ENCODE results near the gene TMC7. TPM values are rescaled to one million over a fixed set of nuclear protein-coding genes. Genes with fewer than 3 reads are reported as not detected.

The TMC7 gene
- total and polyA plus RNA-seq, 2 donors (not counting 1 experiment from before 2014, with no cell fraction given) = 0.18 to 1.5 TPM

DNA sequence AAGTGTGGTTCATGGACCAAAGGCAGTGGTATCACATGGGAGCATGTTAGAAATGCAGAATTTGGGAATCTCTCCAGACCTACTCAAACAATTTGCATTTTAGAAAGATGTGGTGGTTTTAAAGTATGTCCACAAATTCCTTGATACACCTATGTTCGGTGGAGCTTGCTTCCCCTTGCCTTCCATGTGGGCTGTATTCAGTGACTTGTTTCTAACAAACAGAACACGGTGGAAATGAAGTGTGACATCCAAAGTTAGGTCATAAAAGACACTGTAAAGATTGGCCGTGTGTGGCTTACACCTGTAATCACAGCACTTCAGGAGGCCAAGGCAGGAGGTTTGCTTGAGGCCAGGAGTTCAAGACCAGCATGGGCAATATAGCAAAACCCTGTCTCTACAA, 100.4 kb downstream of the TMC7 start:
- no peak overlapping the region for H2AFZ ChIP-seq (ENCODE audit: low read length)
- no peak overlapping the region for H3K4me3 ChIP-seq (replicated peaks in 1 of 4; ENCODE audit: control extremely low read depth in 1 of 4, insufficient read depth in 1 of 4, low read depth in 3 of 4, low read length in 4 of 4)
- TF ChIP-seq, protein P1, sequence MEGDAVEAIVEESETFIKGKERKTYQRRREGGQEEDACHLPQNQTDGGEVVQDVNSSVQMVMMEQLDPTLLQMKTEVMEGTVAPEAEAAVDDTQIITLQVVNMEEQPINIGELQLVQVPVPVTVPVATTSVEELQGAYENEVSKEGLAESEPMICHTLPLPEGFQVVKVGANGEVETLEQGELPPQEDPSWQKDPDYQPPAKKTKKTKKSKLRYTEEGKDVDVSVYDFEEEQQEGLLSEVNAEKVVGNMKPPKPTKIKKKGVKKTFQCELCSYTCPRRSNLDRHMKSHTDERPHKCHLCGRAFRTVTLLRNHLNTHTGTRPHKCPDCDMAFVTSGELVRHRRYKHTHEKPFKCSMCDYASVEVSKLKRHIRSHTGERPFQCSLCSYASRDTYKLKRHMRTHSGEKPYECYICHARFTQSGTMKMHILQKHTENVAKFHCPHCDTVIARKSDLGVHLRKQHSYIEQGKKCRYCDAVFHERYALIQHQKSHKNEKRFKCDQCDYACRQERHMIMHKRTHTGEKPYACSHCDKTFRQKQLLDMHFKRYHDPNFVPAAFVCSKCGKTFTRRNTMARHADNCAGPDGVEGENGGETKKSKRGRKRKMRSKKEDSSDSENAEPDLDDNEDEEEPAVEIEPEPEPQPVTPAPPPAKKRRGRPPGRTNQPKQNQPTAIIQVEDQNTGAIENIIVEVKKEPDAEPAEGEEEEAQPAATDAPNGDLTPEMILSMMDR (conservative IDR thresholded peaks at IDR 0.05 in 1 of 2, IDR thresholded peaks at IDR 0.05 in 1 of 2; ENCODE audit: low read depth in 1 of 2, low read length in 2 of 2) = no peak
- no peak for TF ChIP-seq EZH2 (IDR thresholded peaks at IDR 0.05; ENCODE audit: low read length, missing control alignments)
- H3K9ac ChIP-seq (ENCODE audit: insufficient read depth, low read length) = no peak overlapping the region
- no peak overlapping the region for H3K27ac ChIP-seq (ENCODE audit: insufficient read depth, low read length)
- no peaks in the 10 kb centered on the region for H4K20me1 ChIP-seq (ENCODE audit: control insufficient read depth, extremely low read depth, insufficient read depth, low read length)
- no peaks in the 10 kb centered on the region for H3K9me3 ChIP-seq (ENCODE audit: control insufficient read depth, insufficient read depth, low read depth, low read length)
- H3K4me1 ChIP-seq (ENCODE audit: control insufficient read depth, extremely low read depth, insufficient read depth, low read length) = no peaks in the 10 kb centered on the region
- DNase-seq (ENCODE audit: low read depth in 2 of 2) = no peak
- H3K4me2 ChIP-seq (ENCODE audit: extremely low read depth, insufficient read depth, low read length) = no peak overlapping the region
- H3K27me3 ChIP-seq (ENCODE audit: control insufficient read depth, insufficient read depth, low read length) = no peaks in the 10 kb centered on the region
- no peaks in the 10 kb centered on the region for H3K79me2 ChIP-seq (ENCODE audit: control insufficient read depth, insufficient read depth, low read length)
- H3K36me3 ChIP-seq (ENCODE audit: control insufficient read depth, insufficient read depth, low read length) = no peaks in the 10 kb centered on the region

DNA sequence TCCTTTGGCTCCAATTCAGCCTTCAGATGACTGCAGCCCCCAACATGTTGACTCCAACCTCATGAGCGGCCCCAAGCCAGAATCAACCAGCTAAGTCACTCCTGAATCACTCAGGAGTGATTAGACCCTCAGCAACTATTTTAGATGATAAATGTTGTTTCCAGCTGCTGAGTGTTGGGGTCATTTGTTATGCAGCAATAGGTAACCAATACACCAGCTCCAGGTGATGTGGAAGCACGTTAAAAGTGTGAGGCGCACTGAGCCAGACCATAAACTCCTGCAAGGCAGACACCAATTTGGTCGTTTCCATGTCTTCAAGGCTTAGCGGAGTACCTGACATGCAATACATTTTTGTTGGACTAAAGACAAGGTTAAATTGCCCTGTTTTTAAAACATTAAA, 101.1 kb downstream of the TMC7 start:
- Histone ChIP-seq H3K27ac (ENCODE audit: insufficient read depth, low read length) (no peak overlapping the region), H3K9ac (ENCODE audit: insufficient read depth, low read length) (no peak overlapping the region), H4K20me1 (ENCODE audit: control insufficient read depth, extremely low read depth, insufficient read depth, low read length) (no peaks in the 10 kb centered on the region), H3K4me2 (ENCODE audit: extremely low read depth, insufficient read depth, low read length) (no peak overlapping the region), H3K36me3 (ENCODE audit: control insufficient read depth, insufficient read depth, low read length) (no peaks in the 10 kb centered on the region), H3K27me3 (ENCODE audit: control insufficient read depth, insufficient read depth, low read length) (no peaks in the 10 kb centered on the region), H3K4me3 (replicated peaks in 1 of 4; ENCODE audit: control extremely low read depth in 1 of 4, insufficient read depth in 1 of 4, low read depth in 3 of 4, low read length in 4 of 4) (no peak overlapping the region), H2AFZ (ENCODE audit: low read length) (no peak overlapping the region), H3K4me1 (ENCODE audit: control insufficient read depth, extremely low read depth, insufficient read depth, low read length) (no peaks in the 10 kb centered on the region), H3K9me3 (ENCODE audit: control insufficient read depth, insufficient read depth, low read depth, low read length) (no peaks in the 10 kb centered on the region), H3K79me2 (ENCODE audit: control insufficient read depth, insufficient read depth, low read length) (no peaks in the 10 kb centered on the region)
- no peak for TF ChIP-seq EZH2 (IDR thresholded peaks at IDR 0.05; ENCODE audit: low read length, missing control alignments)
- TF ChIP-seq, protein P1 (conservative IDR thresholded peaks at IDR 0.05 in 1 of 2, IDR thresholded peaks at IDR 0.05 in 1 of 2; ENCODE audit: low read depth in 1 of 2, low read length in 2 of 2) = no peak
- DNase-seq (ENCODE audit: low read depth in 2 of 2) = no peak

DNA sequence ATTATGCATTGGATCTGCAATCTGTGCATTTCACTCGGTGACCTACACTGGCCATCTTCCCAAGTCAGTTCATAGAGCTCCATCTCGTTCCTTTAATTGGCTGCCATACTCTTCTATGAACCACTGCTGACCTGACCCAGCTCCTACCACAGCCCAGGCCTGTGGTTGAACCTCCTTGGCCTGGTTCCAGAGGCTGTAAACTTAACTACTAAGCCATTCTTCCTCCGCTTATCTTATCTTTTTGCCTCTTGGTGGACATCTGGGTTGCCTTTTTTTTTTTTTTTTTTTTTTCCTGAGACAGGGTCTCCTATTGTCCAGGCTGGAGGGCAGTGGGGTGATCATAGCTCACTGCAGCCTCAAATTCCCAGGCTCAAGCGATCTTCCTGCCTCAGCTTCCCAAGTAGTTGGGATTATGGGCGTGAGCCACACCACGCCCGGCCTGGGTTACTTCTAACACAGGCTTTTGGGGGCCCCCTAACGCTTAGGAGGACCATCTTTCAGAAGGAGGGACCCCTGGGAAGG, 102.0 kb downstream of the TMC7 start:
- H3K4me3 ChIP-seq (replicated peaks in 1 of 4; ENCODE audit: control extremely low read depth in 1 of 4, insufficient read depth in 1 of 4, low read depth in 3 of 4, low read length in 4 of 4) = peak overlapping the region in 1 of 4 experiments; percentile 57
- no peak overlapping the region for H2AFZ ChIP-seq (ENCODE audit: low read length)
- no peak overlapping the region for H3K27ac ChIP-seq (ENCODE audit: insufficient read depth, low read length)
- TF ChIP-seq EZH2 (IDR thresholded peaks at IDR 0.05; ENCODE audit: low read length, missing control alignments) = no peak
- TF ChIP-seq, protein P1 (conservative IDR thresholded peaks at IDR 0.05 in 1 of 2, IDR thresholded peaks at IDR 0.05 in 1 of 2; ENCODE audit: low read depth in 1 of 2, low read length in 2 of 2) = no peak
- H3K9me3 ChIP-seq (ENCODE audit: control insufficient read depth, insufficient read depth, low read depth, low read length) = no peaks in the 10 kb centered on the region
- DNase-seq (ENCODE audit: low read depth in 2 of 2) = peak; percentile 38 to 43
- peak overlapping the region; percentile 68 for H3K4me2 ChIP-seq (ENCODE audit: extremely low read depth, insufficient read depth, low read length)
- no peak overlapping the region for H3K9ac ChIP-seq (ENCODE audit: insufficient read depth, low read length)
- H4K20me1 ChIP-seq (ENCODE audit: control insufficient read depth, extremely low read depth, insufficient read depth, low read length) = no peaks in the 10 kb centered on the region
- H3K36me3 ChIP-seq (ENCODE audit: control insufficient read depth, insufficient read depth, low read length) = no peaks in the 10 kb centered on the region
- H3K4me1 ChIP-seq (ENCODE audit: control insufficient read depth, extremely low read depth, insufficient read depth, low read length) = no peaks in the 10 kb centered on the region
- H3K27me3 ChIP-seq (ENCODE audit: control insufficient read depth, insufficient read depth, low read length) = no peaks in the 10 kb centered on the region
- no peaks in the 10 kb centered on the region for H3K79me2 ChIP-seq (ENCODE audit: control insufficient read depth, insufficient read depth, low read length)
